Tibial nerve (tissue), 4 donors: ENCODE measurements around the gene CSNK1G1. TPM values are rescaled to one million over a fixed set of nuclear protein-coding genes. Genes with fewer than 3 reads are reported as not detected.
"Not testable (repeated sequence)": the region's sequence is repeated elsewhere in the genome, so short reads cannot be mapped to it uniquely, and the experiment has no call there.

Source experiments
- DNase-seq, 2 donors: peaks; one replicate each; pipeline ENCODE4 v3.0.0-alpha.2; 2019; ENCODE audit warnings: low spot score in 2 of 2
- H3K27ac ChIP-seq, 4 donors: fragments of 200-600 bp; sonication (generic) in 3 of 4; one replicate each; pipeline ENCODE4 v1.5.1; 2017 to 2019; ENCODE audit warnings: mild to moderate bottlenecking in 1 of 4
- H3K27me3 ChIP-seq, 2 donors: fragments of 200-600 bp; sonication (generic) in 1 of 2; one replicate each; pipeline versions ENCODE4 v1.5.1 to v1.6.0; 2017 to 2019
- H3K36me3 ChIP-seq, 3 donors: fragments of 200-600 bp; sonication (generic); one replicate each; pipeline ENCODE4 v1.5.1; 2018 to 2019
- H3K4me1 ChIP-seq, 4 donors: fragments of 200-600 bp; sonication (generic) in 3 of 4; one replicate each; pipeline ENCODE4 v1.5.1; 2017 to 2019
- H3K4me3 ChIP-seq, 4 donors: fragments of 200-600 bp; sonication (generic) in 3 of 4; one replicate each; pipeline ENCODE4 v1.5.1; 2017 to 2019; ENCODE audit warnings: mild to moderate bottlenecking in 1 of 4, moderate library complexity in 1 of 4
- H3K9me3 ChIP-seq, 4 donors: fragments of 200-600 bp; sonication (generic) in 3 of 4; one replicate each; pipeline ENCODE4 v1.5.1; 2017 to 2019
- CTCF ChIP-seq, 5 experiments: fragments of 200-600 bp in 3 of 5; fragments of 450-650 bp in 2 of 5; sonication (generic) in 3 of 5; IDR thresholded peaks; one replicate each; pipeline ENCODE4 v1.5.1; 2016 to 2019; ENCODE audit warnings: antibody characterized with exemption in 5 of 5, mild to moderate bottlenecking in 3 of 5, moderate library complexity in 2 of 5
- EP300 ChIP-seq, 2 donors: sonication (generic); formaldehyde crosslinking; IDR thresholded peaks; one replicate each; pipeline ENCODE4 v1.6.1; 2017; ENCODE audit warnings: antibody characterized with exemption in 2 of 2, mild to moderate bottlenecking in 1 of 2
- POLR2A ChIP-seq, 2 donors: fragments of 450-650 bp; IDR thresholded peaks; one replicate each; pipeline ENCODE4 v1.6.1; 2017; ENCODE audit warnings: antibody characterized with exemption in 2 of 2, mild to moderate bottlenecking in 2 of 2, moderate library complexity in 2 of 2
- WGBS, 2 donors: methylation state at CpG; one replicate each; pipeline ENCODE4 v1.1.5; 2018; 5-methylcytosine and 5-hydroxymethylcytosine counted together
- total RNA-seq, 4 donors: library from RNA; depleted of rRNA; stranded (reverse); fragments of >200 nt; gene quantifications; one replicate each; pipeline ENCODE4 v1.1.0, GENCODE V29; 2016

CSNK1G1 gene
- total RNA-seq, 4 donors from 2014 or later = 20.5 to 25.8 (median 22.5) TPM

GRCh38 chr15:64225804-64226203, 130.2 kb downstream of the CSNK1G1 start:
- H3K36me3 ChIP-seq = peaks cover 0 to 8% (median 0%) of the 10 kb centered on the region in 3 donors
- TF ChIP-seq EP300 (IDR thresholded peaks at IDR 0.05) (no peak), CTCF (IDR thresholded peaks at IDR 0.05) (no peak), POLR2A (IDR thresholded peaks at IDR 0.05) (no peak)
- H3K27ac ChIP-seq = no peak overlapping the region
- H3K9me3 ChIP-seq = peaks cover 0 to 8% (median 0%) of the 10 kb centered on the region in 4 donors
- H3K4me1 ChIP-seq = peaks cover 0 to 16% (median 8%) of the 10 kb centered on the region in 4 donors
- WGBS, 2 donors = 97 to 98% methylated on average over 11 of the region's 11 CpGs
- DNase-seq = no peak
- no peaks in the 10 kb centered on the region for H3K27me3 ChIP-seq
- H3K4me3 ChIP-seq = no peak overlapping the region

- peaks cover 0 to 8% (median 0%) of the 10 kb centered on the region in 4 donors for H3K9me3 ChIP-seq
- WGBS, 2 donors = 10 to 18% methylated on average over 2 of the region's 2 CpGs
- TF ChIP-seq CTCF (IDR thresholded peaks at IDR 0.05) = no peak
- H3K27ac ChIP-seq = peak overlapping the region in 1 of 4 donors; percentile 28
- H3K4me3 ChIP-seq = no peak overlapping the region
- DNase-seq = peak in 1 of 2 donors; percentile 68
- H3K4me1 ChIP-seq = peaks cover 0 to 16% (median 8%) of the 10 kb centered on the region in 4 donors
- H3K36me3 ChIP-seq = peaks cover 0 to 8% (median 0%) of the 10 kb centered on the region in 3 donors
- no peaks in the 10 kb centered on the region for H3K27me3 ChIP-seq
Measured at GRCh38 chr15:64224511-64224910, 131.5 kb downstream of the CSNK1G1 start.

GRCh38 chr15:64223882-64224281, 132.1 kb downstream of the CSNK1G1 start:
- no peak for DNase-seq
- Histone ChIP-seq H3K4me3 (no peak overlapping the region), H3K27me3 (no peaks in the 10 kb centered on the region), H3K9me3 (peaks cover 0 to 8% (median 0%) of the 10 kb centered on the region in 4 donors), H3K4me1 (peaks cover 0 to 16% (median 8%) of the 10 kb centered on the region in 4 donors), H3K36me3 (peaks cover 0 to 8% (median 0%) of the 10 kb centered on the region in 3 donors), H3K27ac (no peak overlapping the region)
- TF ChIP-seq CTCF (IDR thresholded peaks at IDR 0.05) (no peak), POLR2A (IDR thresholded peaks at IDR 0.05) (no peak), EP300 (IDR thresholded peaks at IDR 0.05) (no peak)

- Histone ChIP-seq H3K9me3 (peaks cover 0 to 8% (median 0%) of the 10 kb centered on the region in 4 donors), H3K4me3 (no peak overlapping the region), H3K27me3 (no peaks in the 10 kb centered on the region), H3K27ac (no peak overlapping the region), H3K4me1 (peaks cover 0 to 16% (median 8%) of the 10 kb centered on the region in 4 donors), H3K36me3 (peaks cover 0 to 8% (median 0%) of the 10 kb centered on the region in 3 donors)
- TF ChIP-seq EP300 (IDR thresholded peaks at IDR 0.05) (no peak), POLR2A (IDR thresholded peaks at IDR 0.05) (no peak), CTCF (IDR thresholded peaks at IDR 0.05) (no peak)
- no peak for DNase-seq
- 89 to 91% methylated on average over 3 of the region's 3 CpGs for WGBS, 2 donors
Measured at GRCh38 chr15:64222573-64223366, 133.2 kb downstream of the CSNK1G1 start.

GRCh38 chr15:64221911-64222310, 134.1 kb downstream of the CSNK1G1 start:
- not testable (repeated sequence) for H3K4me3 ChIP-seq, H3K27ac ChIP-seq, H3K36me3 ChIP-seq, H3K9me3 ChIP-seq, H3K27me3 ChIP-seq, DNase-seq
- H3K4me1 ChIP-seq = peaks cover 0 to 23% (median 8%) of the 10 kb centered on the region in 4 donors
- 89 to 95% methylated on average over 1 of the region's 1 CpG for WGBS, 2 donors

GRCh38 chr15:64217429-64217750, 138.6 kb downstream of the CSNK1G1 start:
- 89 to 91% methylated on average over 5 of the region's 5 CpGs for WGBS, 2 donors
- H3K4me1 ChIP-seq = peaks cover 0 to 14% (median 0%) of the 10 kb centered on the region in 4 donors
- DNase-seq, H3K9me3 ChIP-seq, H3K27me3 ChIP-seq, H3K4me3 ChIP-seq: not testable (repeated sequence)
- peaks cover 0 to 22% (median 0%) of the 10 kb centered on the region in 3 donors for H3K36me3 ChIP-seq
- H3K27ac ChIP-seq = peak overlapping the region in 1 of 4 donors; percentile 13
